ENCODE results near the gene SDF4. TPM values are rescaled to one million over a fixed set of nuclear protein-coding genes. Genes with fewer than 3 reads are reported as not detected.

SDF4 gene
- total and polyA plus RNA-seq, 8 donors, result 68.3 to 99.4 (median 74.8) TPM

DNA sequence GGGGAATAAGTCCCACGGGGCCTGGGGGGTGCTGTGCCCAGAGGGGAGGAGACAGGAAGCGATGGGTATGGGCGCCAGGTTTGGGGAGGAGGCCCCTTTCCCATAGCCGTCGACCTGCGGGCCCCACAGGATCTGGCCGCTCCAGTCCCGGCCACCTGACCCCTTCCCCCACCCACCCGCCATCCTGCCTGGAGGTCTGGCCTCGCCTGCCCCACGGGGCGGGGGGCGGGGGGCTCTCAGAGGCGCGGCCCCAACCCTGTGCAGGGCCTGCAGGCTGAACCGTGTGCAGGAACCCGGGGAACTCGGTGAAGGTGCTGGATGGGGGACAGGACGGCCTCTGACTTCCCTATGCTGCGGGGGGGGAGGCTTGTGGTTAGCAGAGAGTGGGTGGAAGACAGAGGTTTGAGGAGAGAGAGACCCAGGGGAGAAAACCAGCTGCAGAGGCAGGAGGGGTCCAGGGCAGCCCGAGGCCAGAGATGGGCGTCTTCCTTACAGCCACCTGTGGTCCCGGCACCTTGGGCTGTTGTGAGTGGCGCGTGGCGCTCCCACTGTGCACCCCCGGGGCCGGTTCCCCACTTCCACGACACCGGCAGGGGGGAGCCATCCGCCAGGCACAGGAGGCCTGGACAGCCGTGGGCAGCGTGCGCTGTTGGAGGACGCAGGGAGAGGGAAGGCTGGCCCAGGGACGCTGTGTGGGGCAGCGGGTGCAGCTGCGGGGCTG is 22.9 kb downstream of the SDF4 start:
- Histone ChIP-seq H3K27me3 (no peaks in the 10 kb centered on the region), H3K4me1 (no peaks in the 10 kb centered on the region), H3K27ac (no peak overlapping the region), H3K36me3 (no peaks in the 10 kb centered on the region), H3K9me3 (no peaks in the 10 kb centered on the region), H3K4me3 (no peak overlapping the region)
- FAIRE-seq, result no peak
- ATAC-seq, result no peak
- peak in 3 of 6 donors; percentile 23 to 61 (median 58) for DNase-seq
- TF ChIP-seq, protein P1, sequence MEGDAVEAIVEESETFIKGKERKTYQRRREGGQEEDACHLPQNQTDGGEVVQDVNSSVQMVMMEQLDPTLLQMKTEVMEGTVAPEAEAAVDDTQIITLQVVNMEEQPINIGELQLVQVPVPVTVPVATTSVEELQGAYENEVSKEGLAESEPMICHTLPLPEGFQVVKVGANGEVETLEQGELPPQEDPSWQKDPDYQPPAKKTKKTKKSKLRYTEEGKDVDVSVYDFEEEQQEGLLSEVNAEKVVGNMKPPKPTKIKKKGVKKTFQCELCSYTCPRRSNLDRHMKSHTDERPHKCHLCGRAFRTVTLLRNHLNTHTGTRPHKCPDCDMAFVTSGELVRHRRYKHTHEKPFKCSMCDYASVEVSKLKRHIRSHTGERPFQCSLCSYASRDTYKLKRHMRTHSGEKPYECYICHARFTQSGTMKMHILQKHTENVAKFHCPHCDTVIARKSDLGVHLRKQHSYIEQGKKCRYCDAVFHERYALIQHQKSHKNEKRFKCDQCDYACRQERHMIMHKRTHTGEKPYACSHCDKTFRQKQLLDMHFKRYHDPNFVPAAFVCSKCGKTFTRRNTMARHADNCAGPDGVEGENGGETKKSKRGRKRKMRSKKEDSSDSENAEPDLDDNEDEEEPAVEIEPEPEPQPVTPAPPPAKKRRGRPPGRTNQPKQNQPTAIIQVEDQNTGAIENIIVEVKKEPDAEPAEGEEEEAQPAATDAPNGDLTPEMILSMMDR (IDR thresholded peaks at IDR 0.05), result no peak
- 69 to 73% methylated on average over 35 to 38 of the region's 38 CpGs for WGBS, 2 donors
- intact Hi-C loops (cut with DNase I), result no loop called here

DNA sequence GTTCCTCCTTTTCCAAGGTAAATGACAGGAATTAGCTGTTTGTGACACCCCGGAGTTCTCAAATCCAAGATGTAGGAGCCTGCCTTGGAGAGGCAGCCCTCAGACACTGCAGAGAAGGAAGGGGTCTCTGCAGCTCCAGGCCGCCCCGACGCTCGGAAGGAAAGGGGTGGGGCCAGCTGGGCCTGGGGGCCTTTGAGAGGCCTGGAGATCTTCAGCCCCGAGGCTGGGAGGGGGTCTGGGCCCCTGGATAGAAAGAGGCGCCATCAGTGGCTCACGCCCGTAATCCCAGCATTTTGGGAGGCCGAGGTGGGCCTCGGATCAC is 24.3 kb downstream of the SDF4 start:
- Histone ChIP-seq H3K36me3 (no peaks in the 10 kb centered on the region), H3K4me1 (no peaks in the 10 kb centered on the region), H3K4me3 (no peak overlapping the region), H3K9me3 (no peaks in the 10 kb centered on the region), H3K27ac (no peak overlapping the region), H3K27me3 (no peaks in the 10 kb centered on the region)
- ATAC-seq (no peak), FAIRE-seq (no peak), DNase-seq (peak in 3 of 6 donors; percentile 11 to 44 (median 22))
- 69 to 74% methylated on average over 11 of the region's 11 CpGs for WGBS, 2 donors
- TF ChIP-seq, protein P1 (IDR thresholded peaks at IDR 0.05), result no peak
- intact Hi-C loops (cut with DNase I), result no loop called here

DNA sequence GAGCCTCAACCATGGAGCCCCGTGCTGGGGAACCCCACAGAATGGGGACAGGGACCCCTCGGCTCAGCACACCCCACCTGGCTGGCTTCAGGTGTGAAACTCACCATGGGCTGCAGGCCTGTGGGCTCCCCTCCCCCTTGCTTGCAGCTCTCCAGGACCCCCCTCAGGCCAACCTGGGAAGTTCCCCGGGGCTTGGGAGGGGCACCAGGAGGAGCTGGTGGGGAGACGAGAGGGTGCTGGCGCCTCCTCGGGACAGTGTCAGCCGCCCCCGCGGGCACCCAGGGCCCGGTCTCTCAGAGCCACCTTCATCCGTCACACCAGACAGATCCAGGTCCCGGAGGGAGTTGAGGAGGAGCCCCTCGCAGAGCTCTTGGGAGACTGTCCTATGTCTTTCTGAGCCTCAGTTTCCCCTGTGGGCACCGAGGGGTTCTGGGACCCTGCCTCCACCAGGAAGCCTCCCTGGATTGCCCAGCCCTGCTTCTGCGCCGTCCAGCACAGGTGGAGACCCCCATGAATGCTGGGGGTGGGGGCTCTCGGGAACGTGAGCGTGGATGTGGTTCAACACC is 24.8 kb downstream of the SDF4 start:
- TF ChIP-seq, protein P1 (IDR thresholded peaks at IDR 0.05), result no peak
- WGBS, 2 donors, result 39 to 40% methylated on average over 19 of the region's 19 CpGs
- H3K4me3 ChIP-seq, result no peak overlapping the region
- H3K27me3 ChIP-seq, result no peaks in the 10 kb centered on the region
- ATAC-seq, result no peak
- no peaks in the 10 kb centered on the region for H3K9me3 ChIP-seq
- intact Hi-C loops (cut with DNase I), result no loop called here
- no peaks in the 10 kb centered on the region for H3K36me3 ChIP-seq
- H3K4me1 ChIP-seq, result no peaks in the 10 kb centered on the region
- H3K27ac ChIP-seq, result no peak overlapping the region
- DNase-seq, result peak in 3 of 6 donors; percentile 22 to 67 (median 56)
- FAIRE-seq, result no peak

DNA sequence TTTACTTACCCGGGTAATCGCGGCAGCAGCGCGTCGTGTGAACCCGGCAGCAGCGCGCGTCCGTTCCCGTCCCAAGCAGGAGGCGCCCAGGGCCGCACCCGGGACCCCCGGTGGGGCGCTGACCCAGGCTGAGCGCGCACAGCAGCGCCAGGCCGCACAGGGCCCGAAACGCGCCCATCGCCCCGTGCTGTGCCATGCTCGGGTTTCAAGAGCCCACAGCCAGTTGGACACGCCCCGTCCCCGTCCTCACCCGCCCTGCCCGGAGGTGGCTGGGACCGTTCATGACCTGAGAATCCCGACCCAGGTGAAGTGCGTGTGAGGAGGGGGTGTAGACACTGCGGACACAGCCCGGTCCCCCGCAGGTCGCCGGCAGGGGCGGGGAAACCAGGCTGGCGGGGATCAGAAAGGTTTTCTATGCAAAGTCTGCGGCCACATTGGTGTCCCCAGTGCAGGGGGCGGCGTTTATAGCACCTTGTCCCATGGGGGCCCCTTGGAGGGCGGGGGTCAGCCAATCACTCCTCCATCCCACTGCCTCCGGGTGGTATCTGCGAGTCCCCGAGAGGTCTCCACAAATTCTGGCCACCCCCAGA is 25.3 kb downstream of the SDF4 start, which contains the start of gene TNFRSF18:
Gene TNFRSF18, minus strand, starts transcription at position 217 of the 590 bp plus-strand sequence. Its CDS starts 21 bp downstream, at position 196.
- TF ChIP-seq, protein P1 (IDR thresholded peaks at IDR 0.05), result no peak
- H3K27me3 ChIP-seq, result no peaks in the 10 kb centered on the region
- no peaks in the 10 kb centered on the region for H3K36me3 ChIP-seq
- no peak within 1 kb of the TSS for H3K27ac ChIP-seq
- ATAC-seq (peak; percentile 23 to 75 (median 50)), FAIRE-seq (no peak), DNase-seq (peak in 3 of 6 donors; percentile 55 to 77 (median 69))
- intact Hi-C loops (cut with DNase I), result no loop called here
- H3K4me1 ChIP-seq, result no peaks in the 10 kb centered on the region
- no peaks in the 10 kb centered on the region for H3K9me3 ChIP-seq
- H3K4me3 ChIP-seq, result peak within 1 kb of the TSS in 1 of 4 donors; percentile 21
- WGBS, 2 donors, result 3 to 5% methylated on average over 35 to 49 of the region's 49 CpGs

Data from pancreas (tissue), 10 donors.